Ecto neural progenitor cell (in vitro differentiated cells): ENCODE measurements around the gene UST.
"Not testable (repeated sequence)": the region's sequence is repeated elsewhere in the genome, so short reads cannot be mapped to it uniquely, and the experiment has no call there.

Experiments used
- DNase-seq: peaks from one replicate; pipeline ENCODE4 v3.0.0-alpha.2; 2018; ENCODE audit warnings: low spot score

Gene UST

GRCh38 chr6:148898376-148899014, 151.7 kb downstream of the UST start:
- DNase-seq, result no peak

- no peak for DNase-seq
Measured at GRCh38 chr6:148904896-148905870, 158.4 kb downstream of the UST start.

GRCh38 chr6:148905901-148906300, 159.1 kb downstream of the UST start:
- no peak for DNase-seq

- DNase-seq, result no peak
Measured at GRCh38 chr6:148906386-148906785, 159.6 kb downstream of the UST start.

- DNase-seq, result no peak
Measured at GRCh38 chr6:148907573-148907972, 160.7 kb downstream of the UST start.

- DNase-seq, result no peak
Measured at GRCh38 chr6:148912252-148912651, 165.4 kb downstream of the UST start.

GRCh38 chr6:148915810-148916209, 169.0 kb downstream of the UST start:
- DNase-seq, result no peak

- DNase-seq, result not testable (repeated sequence)
Measured at GRCh38 chr6:148916485-148916884, 169.7 kb downstream of the UST start.

- no peak for DNase-seq
Measured at GRCh38 chr6:148924226-148925012, 177.6 kb downstream of the UST start.

- no peak for DNase-seq
Measured at GRCh38 chr6:148925701-148926100, 178.9 kb downstream of the UST start.

GRCh38 chr6:148926478-148926877, 179.6 kb downstream of the UST start:
- no peak for DNase-seq

GRCh38 chr6:148927586-148927985, 180.8 kb downstream of the UST start:
- no peak for DNase-seq

- DNase-seq, result no peak
Measured at GRCh38 chr6:148928811-148929210, 182.0 kb downstream of the UST start.

GRCh38 chr6:148932208-148932607, 185.4 kb downstream of the UST start:
- DNase-seq, result no peak

- no peak for DNase-seq
Measured at GRCh38 chr6:148932731-148933130, 185.9 kb downstream of the UST start.

- no peak for DNase-seq
Measured at GRCh38 chr6:148934539-148934938, 187.7 kb downstream of the UST start.

GRCh38 chr6:148934961-148935360, 188.1 kb downstream of the UST start:
- no peak for DNase-seq

GRCh38 chr6:148935705-148936435, 189.0 kb downstream of the UST start:
- no peak for DNase-seq

- no peak for DNase-seq
Measured at GRCh38 chr6:148943451-148943850, 196.6 kb downstream of the UST start.

GRCh38 chr6:148944608-148945007, 197.8 kb downstream of the UST start:
- no peak for DNase-seq

GRCh38 chr6:148945301-148946021, 198.6 kb downstream of the UST start:
- no peak for DNase-seq
